ENCODE results near the gene SOX5.
"Not testable (repeated sequence)": the region's sequence is repeated elsewhere in the genome, so short reads cannot be mapped to it uniquely, and the experiment has no call there.

The SOX5 gene

DNA sequence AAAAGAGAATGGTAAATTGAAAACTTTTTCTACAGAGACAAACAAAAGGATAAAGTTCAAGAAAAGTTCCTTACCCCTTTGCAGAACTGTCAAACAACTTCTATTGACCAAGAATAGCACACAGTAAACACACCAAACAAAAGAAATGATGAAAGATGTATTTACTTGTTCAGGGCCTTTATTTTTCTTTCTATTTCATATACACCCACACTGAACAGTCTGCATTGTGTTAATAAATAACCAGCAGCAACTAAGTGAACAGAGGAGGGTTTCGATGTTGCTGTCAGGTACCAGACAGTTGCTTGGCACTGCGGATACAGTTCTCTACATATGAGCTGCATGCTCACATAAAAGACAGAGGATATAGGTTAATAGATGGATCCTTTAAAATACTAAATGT, 122.1 kb downstream of the SOX5 start:
- no peak for DNase-seq

DNA sequence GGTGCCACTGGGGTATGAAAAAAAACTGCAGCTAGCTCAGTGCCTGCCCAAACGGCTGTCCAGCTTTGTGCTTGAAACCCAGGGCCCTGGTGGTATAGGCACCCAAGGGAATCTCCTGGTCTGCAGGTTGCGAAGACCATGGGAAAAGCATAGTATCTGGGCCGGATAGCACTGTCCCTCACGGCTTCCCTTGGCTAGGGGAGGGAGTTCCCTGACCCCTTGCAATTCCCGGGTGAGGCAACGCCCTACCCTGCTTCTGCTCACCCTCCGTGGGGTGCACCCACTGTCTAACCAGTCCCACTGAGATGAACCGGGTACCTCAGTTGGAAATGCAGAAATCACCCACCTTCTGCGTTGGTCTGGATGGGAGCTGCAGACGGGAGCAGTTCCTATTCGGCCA, 124.3 kb downstream of the SOX5 start:
- not testable (repeated sequence) for DNase-seq

DNA sequence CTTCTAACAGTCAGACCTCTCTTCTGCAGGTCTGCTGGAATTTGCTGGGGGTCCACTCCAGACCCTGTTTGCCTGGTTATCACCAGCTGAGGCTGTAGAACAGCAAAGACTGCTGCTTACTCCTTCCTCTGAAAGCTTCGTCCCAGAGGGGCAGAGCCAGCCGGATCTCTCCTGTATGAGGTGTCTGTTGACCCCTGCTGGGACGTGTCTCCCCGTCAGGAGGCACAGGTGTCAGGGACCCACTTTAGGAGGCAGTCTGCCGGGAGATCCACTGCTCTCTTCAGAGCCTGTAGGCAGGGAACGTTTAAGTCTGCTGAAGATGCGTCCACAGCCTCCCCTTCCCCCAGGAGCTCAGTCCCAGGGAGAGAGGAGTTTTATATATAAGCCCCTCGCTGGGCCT, 125.1 kb downstream of the SOX5 start:
- no peak for DNase-seq

DNA sequence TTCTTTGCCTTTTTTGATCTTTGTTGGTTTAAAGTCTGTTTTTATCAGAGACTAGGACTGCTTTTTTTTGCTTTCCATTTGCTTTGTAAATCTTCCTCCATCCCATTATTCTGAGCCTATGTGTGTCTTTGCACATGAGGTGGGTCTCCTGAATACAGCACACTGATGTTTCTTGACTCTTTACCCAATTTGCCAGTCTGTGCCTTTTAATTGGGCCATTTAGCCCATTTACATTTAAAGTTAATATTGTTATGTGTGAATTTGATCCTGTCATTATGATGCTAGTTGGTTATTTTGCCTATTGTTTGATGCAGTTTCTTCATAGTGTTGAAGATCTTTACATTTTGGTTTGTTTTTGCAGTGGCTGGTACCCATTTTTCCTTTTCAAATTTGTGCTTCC, 126.6 kb downstream of the SOX5 start:
- DNase-seq: not testable (repeated sequence)

DNA sequence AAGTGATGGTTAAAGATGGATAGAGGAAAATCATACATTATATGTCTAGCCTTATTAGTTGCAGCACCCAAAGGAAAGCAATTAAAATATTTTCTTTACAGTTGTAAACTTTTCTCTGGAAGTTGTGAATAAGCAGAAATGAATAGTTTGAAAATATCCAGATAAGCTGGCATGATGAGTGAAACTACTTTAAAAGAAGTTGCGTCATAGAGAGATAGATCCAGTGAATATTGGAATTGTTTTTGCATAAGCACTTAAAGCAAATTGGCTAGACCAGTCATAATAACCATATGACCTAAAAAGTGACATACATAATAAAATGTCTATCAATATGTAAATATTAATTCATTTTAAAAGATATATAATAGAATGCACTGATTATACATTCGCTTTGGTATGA, 132.1 kb downstream of the SOX5 start:
- no peak for DNase-seq

DNA sequence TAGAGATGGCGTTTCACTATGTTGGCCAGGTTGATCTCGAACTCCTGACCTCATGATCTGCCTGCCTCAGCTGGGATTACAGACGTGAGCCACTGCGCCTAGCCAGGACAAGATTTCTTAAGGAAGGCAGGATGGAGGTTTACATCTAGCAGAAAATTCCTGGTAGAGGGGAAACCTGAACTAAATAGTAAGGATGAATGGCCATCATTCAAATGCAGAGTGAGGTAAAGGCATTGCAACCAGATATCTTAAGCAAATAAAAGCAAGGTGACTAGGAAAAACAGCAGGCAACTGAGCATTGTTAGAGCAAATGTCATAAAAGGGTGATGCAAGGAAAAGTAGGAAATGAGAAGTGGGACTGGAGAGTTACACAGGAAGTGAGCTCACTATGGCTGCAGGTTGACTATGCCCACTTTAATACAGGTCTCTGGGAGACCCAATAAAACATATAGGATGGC, 133.0 kb downstream of the SOX5 start:
- DNase-seq: no peak

DNA sequence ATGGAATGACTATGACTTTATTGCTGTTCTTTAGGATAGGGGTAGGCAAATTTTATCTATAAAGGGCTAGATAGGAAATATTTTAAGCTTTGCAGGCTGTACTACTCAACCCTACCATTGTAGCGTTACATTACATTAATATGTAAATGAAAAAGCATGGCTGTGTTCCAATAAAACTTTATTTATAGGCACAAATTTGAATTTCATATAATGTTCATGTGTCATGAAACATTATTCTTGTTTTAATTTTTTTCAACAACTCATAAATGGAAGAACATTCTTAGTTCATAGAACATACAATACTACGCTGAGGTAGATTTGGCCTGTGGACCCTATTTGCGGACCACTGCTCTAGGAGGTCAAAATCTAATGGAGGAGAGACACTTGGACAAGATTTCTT, 133.7 kb downstream of the SOX5 start:
- DNase-seq: no peak

DNA sequence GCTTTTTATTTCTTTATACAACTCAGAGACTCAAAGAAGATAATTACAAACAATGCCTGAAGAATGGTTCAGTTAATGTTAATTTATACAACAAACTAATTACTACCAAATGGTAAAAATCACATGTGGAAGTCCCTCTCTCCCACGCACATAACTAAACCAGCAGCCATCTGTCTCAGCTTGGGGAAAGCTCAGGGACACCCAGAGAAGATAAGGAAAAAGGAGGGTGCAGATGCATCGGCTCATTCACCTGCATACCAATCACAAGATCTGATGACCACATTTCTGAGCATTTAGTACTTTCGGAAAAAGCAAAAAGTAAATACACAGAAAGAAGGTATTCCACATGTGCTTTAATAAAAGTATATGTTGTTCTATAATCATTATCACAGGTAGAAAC, 136.3 kb downstream of the SOX5 start:
- no peak for DNase-seq

DNA sequence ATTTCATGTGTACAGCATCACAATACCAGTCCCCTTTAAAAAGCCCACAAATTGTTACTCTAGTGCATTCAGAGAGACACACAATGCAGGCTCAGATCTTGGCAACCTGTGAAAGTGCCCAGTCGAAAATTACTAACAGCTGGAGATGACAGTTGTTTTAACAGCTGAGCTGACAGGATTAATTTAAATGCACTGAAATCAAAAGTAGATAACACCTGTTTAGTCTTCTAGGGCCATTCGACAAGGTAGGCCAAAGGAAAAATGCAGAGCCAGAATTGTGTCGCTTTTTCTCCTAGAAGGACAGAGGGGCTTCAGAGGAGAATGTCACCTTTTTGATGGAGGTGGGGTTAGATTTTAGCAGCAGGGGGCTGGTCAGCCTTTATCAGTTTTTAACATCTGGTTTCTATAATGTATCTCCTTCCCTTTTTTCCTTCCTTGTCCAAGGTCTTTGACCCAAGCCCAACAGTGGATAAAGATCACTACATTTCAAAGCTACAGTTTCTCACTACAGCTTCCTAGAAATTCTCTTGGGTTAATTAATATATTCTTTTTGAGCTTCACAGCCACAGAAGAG, 139.1 kb downstream of the SOX5 start:
- DNase-seq: no peak

DNA sequence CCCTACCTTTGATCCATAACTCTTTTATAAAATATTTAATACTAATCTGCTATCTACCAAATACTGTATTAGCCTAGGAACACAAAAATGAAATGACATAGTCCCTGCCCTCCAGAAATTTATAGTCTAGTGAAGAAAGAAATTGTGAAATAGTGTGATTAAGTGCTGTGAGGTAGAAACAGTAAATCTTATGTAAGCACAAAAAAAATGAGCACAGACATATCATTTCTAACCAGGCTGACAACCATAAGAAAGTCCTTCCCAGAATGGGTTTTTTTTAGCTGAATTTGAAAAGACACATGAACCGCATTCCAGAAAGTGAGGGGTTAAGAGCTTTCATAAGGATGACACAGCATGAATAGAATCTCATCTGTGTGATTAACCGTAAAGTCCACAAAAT, 145.9 kb downstream of the SOX5 start:
- no peak for DNase-seq

DNA sequence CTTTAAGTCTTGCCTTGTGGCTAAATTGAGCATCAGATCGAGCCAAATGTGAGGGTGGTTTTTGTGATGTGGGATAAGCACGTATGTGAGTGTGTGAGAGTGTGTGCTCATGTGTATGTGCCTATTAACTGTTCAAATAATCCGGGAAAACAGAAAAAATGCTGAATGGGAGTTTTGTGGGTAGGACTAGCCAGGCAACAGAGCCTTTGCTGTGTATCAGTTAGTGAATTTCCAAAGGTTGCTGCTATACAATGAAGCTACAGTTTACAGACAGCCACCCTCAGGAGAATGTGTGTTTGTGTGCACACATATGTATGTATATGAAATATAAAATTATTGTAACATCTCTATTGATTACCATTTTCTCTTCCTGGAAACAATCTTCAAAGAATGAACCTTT, 154.0 kb downstream of the SOX5 start:
- DNase-seq: no peak

DNA sequence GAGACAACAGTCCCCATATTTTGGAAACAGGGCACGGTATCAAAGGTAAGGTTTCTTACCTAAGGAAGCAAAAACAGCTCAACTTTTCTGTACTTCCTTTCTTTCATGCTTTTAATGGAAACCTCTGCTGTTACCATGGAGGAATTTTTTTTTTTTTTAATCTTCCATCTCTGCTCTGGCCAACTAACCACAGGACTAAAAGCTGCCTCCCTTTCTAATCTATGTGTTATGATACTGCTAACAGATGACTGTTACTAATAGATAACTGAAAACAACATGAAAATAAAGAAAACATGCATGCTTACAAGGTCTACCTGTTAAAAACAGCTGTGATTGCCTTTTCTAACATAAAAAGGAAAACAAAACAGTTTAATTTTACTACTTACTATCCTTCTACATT, 168.4 kb downstream of the SOX5 start:
- DNase-seq: no peak

DNA sequence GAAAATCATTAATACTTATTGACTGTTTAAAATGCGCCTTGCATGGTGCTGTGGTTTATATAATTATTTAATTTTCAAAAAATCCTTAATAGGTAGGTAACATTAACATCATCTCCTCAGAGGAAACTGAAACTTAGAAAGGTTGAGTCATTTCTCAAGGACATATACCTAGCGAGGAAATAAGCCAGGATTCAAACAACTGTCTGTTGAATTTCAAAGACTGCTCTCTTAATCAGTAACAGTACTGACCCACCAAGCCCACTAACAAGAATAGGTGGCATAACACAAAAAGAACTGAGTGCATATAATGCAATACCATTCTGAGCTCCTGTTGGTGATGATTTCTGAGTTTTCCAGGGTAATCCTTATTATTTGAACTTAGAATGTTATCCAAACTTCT, 174.3 kb downstream of the SOX5 start:
- DNase-seq: no peak

DNA sequence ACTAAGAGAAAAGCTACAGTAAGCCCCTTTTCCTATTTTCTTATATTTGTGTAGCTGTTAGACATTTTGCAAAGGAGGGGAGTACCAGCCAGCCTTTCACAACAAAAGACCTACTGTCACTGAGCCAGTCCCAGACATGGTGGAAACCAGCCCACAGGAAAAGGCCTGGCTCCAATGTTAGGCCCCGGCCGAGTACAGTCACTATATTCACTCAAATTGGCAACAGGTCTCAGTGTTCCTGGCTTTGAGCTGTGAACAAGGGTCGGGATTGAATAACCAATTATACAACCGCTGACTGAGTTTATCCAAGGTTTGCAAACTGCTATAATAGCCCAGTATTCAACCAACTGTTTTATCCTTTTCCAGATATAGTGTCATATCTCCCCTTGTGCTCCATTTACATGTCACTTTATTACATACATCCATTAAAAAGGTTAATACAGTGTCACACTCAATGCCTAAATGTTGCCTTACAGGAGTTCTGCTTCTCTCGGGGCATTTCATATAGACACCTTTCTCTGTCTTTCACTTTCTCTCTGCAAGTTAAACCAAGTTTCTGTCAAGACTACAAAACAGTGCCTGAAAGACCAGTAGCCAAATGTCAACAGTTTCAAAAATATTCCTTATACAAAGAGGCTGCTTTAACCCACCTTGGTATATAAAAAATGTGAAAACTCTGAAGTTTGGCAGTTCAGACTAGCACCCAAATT, 178.1 kb downstream of the SOX5 start:
- no peak for DNase-seq

DNA sequence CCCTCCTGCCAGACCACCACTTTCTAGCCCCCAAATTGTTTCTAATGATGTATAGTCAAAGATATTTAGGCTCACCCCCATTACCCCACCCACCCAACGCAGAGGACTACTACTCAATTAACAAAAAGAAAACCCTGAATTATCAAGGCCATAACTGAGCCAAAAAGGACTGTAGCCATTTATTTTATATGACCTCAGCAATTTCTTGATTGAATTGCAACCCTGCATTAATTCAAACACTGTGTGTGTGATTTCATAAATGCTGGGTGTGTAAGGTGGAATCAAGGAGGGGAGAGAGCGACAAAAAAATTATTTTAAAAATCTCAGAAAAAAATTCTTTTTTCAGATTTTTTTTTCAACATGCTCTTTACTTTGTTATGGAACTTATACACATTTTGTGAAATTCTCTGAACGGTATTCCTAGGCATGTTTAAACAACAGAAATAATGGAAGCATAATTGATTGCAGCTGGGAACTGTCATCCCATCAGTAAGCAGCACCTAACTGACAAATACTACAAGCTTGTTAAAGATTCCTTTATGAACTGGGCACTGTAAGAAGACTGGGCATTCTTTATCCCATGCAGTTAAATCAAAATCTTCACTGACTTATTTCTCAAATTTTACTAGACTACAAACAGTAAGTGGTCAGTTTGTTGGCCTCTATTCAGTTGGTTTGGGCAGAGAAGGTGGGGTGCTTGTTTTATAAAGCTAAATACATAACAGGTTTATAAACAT, 179.1 kb downstream of the SOX5 start:
- no peak for DNase-seq

DNA sequence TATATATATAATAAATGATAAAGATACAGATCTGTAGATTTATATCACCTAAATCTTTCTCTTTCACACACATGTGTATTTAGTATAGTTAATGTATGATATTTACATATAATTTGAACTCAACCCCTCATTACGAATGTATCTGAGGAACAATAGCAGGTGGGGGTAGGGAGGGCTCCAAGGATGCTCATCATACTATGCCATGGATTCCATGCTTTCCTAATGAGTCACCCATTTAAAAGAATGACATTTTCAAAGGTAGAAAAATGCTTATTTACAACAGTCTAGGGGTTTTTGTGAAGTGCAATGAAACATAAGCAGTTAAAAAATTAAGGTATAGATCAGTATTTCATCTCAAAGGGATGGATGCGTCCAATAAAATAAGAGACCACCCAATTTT, 181.6 kb downstream of the SOX5 start:
- DNase-seq: no peak

DNA sequence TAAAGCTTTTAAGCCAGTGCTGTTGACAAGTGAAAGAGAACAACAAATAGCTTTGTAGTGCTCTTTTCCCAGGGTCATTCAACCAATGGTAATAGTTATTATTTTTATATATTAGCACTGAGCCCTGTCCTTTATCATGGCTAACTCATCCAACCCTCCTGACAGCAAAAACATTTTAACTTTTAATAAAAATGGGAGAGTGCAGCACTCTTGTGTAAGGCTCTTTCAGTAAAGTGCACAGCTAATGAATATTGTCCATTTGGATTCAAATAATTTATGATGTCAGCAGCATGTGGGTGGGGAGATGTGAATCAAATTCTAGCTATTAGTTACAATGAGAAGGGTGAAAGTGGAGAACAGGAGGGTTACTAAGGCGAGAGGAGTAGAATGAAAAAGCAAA, 185.7 kb downstream of the SOX5 start:
- no peak for DNase-seq

DNA sequence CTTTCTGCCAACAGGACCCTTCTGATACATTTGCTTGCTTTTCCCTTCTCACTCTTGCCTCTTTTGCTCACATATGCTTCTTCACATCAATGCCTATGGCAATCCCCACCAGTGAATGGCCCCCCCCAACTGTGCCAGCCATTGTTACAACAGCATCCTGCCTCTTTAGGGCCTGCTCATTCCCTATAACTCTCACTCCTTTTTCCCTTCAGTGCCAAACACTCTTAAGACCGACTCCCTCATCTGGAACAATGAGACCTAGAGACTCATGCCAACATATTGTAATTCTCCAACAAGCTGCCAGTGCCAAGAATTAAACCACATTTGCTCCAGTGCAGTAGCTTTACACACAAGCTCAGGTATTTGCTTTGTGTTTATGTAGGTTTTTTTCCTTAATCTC, 189.0 kb downstream of the SOX5 start:
- DNase-seq: no peak

DNA sequence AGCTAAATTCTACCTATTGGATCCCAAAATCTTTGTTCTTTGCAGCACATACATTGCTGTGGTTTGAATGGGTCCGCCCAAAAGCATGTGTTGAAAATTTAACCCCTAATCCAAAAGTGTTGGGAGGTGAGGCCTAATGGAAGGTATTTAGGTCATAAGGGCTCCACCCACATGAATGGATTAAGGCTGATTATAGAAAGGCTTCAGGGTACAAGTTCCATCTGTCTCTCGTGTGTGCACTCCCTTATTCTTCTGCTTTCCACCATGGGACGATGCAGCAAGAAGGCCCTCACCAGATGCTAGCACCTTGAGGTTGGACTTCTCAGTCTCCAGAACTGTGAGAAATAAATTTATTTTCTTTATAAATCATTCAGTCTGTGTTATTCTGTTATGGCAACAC, 190.9 kb downstream of the SOX5 start:
- DNase-seq: no peak

DNA sequence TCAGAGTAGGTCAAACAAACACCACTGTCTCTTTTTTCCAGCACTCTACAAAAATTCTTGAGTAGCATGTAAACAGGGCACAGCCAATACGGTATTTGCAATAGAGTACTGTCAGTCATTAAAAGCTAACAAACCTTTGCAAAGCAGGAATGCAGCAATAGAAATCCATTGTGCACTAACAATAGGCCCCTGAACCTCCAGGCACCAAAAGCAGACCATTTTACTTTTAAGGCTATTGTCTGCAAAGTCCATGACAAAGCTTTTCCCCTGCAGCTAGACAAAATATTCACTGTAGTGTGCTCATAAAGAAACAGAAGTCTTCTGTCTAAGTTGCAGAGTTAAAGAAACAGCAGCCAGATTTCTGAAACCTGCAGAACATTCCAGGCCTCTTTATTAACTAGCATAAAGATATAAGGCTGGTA, 191.9 kb downstream of the SOX5 start:
- DNase-seq: no peak

DNA sequence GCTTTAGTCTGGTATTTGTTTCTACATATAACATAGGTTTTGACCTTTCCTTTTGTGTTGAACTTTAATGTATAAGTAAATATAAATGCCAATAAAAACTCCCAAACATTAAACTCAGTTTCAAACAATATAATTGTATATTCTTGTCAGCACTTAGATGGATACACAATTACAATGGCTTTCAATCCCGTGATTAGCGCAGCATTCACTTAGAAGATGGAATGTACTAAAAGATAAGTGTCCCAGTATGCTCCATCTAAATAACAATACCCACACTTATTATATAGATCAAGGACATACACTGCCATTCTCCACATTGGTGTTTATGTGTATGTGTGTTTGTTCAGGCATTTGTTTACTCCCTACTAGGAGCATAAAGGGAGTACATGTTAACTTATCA, 193.1 kb downstream of the SOX5 start:
- no peak for DNase-seq

DNA sequence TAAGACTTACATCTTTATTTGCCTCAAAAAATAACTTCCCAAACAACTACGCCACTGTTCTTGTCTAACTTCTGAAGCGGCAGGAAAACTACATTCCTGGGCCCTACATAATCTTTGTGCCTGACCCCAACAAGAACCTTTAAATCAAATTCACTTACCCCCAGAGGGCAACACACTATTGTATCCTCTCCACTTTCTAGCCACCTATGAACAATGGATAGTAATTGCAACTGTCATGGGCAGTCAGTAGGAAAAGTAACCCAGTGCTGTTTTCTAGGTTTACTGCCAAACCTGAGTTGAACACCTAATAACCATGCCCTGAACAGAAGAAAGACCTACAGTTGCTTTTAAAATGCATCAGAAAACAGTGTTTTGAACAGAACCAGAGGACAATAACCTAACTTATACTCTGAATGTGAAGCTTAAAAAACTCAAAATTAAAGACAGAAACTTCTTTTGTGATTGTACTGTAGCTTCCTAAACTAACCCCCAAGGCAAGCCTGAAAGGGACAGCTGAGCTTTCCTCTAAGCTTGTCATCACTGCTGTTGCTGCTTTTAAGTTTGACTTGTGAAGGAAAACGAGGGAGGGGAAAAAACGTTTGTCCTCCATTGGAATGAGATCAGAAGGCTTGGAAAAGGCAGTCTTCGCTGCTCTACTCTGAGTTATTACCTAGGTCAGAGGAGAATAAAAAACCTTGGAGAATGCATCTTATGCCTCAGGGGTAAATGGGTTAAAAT, 195.7 kb downstream of the SOX5 start:
- no peak for DNase-seq

DNA sequence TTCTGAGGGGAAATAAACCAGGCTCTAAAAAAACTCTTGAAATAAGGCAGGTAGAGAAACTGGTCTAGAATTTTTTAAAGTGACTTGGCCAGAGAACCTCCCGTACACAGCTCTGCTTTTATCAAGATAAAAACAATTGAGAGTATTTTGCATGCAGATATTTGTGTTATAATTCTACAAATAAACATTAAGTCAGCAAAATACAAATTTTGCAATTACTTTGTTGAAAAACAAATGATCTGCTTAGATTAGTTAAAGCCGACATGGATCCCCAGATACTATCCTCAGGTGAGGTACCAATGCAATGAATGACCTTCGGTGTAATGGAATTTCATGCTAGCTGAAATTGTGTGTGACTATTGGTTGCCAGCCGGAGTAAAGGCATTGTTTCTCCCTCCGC, 197.2 kb downstream of the SOX5 start:
- no peak for DNase-seq

DNA sequence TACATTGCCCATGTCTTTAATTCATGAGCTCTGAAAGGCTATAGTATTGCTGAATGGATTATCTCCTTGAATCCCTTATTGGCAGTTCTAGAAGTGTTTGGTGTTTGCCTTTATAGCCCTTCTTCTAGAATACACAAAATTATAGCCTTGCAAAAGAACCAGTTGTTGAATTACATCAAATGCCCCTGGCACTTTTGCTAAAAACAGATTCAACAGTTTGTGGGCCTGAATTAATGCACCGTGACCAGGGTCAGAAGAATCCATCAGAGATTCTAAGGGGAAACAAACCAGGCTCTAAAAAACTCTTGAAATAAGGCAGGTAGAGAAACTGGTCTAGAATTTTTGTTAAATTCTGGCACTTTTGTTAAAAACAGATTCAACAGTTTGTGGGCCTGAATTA, 197.8 kb downstream of the SOX5 start:
- no peak for DNase-seq
